Muscle of back (tissue), 11 donors: ENCODE results near the gene LDLRAD4. TPM values are rescaled to one million over a fixed set of nuclear protein-coding genes. Genes with fewer than 3 reads are reported as not detected.

Experiments used
- DNase-seq, 3 donors: peaks; one replicate each; pipeline versions ENCODE4 v3.0.0 to v3.0.0-alpha.2; 2013
- polyA plus RNA-seq, 10 donors: library from polyadenylated mRNA; unstranded; fragments of 120-200 nt; gene quantifications; one replicate each; pipeline ENCODE4 v1.2.1, GENCODE V29; 2013; ENCODE audit not compliant: insufficient read length in 10 of 10

Gene LDLRAD4
- polyA plus RNA-seq, 10 donors: 6.9 to 15.9 (median 11.2) TPM

DNA sequence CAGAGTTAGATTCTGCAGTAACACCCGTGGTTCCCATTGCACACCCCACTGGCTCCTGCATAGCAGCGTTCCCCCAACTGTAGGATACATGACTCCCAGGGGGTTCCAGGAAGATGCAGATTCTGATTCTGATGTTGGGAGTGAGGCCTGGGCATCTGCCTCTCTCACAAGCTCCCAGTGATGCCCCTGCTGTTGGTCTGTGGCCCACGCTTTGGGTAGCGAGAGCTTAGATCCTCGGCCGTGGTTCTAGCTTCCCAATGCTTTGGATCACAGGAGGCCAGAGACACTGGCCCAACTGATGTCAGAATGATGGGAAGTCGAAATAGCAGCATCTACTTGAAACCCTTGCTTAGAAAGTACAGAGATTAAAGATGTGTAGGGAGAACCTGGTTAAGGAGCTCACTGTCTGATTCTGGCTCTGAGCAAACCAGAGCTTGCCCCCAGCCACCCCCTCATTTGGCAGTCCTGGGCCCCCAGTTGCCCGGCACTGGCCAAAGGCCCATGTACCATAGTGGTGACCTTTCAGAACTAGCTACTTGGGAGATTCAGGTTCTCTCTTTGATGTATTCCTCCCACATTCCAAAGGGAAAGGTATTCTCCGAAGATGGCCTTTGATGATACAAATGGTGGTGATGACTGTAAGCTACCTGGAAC, 310.3 kb downstream of the LDLRAD4 start:
- no peak for DNase-seq

DNA sequence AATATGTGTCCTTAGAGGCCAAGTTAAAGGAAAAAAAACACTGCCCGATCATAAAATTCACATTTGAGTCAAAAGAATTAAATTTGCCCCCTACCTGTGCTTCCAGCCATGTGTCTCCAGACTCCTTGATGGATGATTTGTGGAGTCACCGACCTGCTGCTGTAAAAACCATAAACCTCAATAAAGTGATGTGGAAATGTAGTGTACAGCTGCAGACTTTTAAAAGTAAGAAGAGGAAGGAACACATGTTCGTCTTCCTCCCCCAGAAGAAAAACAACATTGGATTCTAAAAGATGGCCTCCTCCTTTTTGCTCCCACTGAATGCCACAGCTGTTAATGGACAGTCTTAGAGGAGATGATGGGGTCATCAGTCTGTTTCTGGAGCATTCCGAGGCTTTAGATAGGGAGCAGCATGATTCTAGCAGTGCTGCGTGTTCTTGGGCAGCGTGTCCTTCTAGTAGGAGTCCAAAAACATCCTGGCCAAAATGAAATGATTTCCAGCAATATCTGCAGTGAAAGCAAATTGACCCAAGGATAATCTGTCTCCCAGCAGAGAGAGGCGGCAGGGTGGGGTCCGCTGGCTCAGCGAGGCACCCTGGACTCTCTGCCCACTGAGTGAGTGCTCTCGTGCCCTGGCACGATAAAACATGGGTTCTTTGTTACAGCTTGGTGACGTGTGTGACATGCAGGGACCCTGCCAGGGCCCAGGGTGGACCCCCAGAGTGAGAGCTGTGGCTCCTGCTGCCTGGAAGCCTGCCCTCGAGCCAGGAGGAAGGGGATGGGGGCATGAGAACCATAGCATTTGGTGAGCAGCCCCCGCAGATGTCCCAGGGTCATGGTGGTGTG, 311.7 kb downstream of the LDLRAD4 start:
- peak in 1 of 3 donors; percentile 55 for DNase-seq

DNA sequence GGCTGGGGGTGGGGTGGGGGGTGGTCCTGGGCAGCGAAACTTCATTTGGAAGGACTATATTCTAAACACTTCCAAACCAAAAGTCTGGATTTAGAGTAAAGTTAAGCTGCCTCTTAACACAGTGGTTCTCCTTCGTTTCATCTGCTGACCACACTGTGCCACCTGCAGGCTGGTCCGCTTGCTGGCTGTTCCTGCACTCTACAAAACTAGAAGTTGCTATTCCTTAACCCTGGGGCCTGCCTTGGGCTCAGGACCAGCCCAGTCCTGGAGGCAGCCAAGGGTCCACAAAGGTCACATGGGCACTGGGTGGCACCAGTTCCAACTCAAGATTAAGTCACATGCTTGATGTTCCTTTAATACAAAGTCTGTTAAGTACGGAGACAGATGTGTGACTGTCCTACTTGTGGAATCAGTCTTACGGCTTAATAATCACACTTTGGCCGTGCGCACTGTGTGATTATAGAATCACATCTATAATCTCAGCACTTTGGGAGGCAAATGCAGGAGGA, 312.4 kb downstream of the LDLRAD4 start:
- peak; percentile 21 to 68 (median 47) for DNase-seq

DNA sequence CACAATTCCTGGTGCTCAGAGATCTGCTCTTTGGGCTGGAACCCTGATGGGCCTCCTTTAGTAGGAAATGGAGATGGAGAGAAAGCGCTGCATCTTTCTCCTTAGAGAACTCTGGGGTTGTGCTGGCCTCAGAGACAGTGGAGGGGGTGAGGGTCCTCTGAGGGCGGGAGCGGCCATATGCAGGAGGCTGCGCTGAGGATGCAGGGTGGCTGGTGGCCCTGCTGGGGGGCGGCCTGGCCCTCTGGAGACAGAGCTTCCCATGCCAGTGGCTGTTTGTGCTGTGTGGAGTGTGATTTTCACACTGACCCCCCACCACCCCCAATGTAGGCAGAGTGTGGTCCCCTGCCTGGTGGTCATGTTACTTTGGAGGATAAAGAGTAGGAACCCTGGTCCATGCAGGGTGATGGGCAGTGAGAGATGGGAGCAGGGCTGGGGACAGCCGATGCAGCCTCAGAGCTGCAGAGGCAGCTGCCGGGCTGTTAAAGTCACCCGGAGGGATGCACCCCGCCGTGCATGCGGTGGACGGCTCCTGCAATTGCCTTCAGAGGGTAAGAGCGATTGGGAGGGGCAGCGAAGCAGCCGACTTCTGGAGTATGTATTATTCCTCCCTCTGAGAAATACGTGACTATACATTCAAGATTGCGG, 313.2 kb downstream of the LDLRAD4 start:
- no peak for DNase-seq

DNA sequence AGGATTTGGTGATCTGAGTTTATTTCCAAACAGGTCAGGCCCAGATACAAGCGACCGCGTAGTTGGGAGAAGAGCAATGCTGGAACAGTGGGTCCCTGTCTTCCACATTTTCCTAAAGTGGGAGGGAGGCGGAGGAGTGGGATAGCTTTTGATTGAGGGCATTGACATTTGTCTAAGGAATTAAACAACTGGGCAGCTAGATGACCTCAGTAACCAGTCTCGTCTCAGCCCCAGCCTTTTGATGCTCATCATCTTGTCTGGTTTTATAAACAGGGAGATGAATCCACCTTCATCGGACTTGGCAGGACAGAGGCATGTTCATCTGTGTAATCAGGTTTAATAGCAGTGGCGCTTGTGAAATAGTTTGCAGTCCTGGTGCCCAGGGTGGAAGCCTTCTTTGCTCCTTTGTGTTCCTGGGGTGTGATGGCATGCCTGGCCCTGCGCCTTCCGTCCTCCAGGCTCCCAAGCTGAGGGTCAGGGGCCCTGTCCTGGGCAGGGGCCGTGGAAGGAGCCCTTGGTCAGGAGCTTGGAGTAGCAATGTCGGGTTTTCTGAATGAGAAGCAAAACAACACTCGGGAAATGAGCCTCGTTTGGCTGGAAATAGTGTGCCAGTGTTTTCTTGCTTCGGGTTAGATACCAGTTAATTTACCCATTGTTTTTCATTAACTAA, 314.0 kb downstream of the LDLRAD4 start:
- no peak for DNase-seq

DNA sequence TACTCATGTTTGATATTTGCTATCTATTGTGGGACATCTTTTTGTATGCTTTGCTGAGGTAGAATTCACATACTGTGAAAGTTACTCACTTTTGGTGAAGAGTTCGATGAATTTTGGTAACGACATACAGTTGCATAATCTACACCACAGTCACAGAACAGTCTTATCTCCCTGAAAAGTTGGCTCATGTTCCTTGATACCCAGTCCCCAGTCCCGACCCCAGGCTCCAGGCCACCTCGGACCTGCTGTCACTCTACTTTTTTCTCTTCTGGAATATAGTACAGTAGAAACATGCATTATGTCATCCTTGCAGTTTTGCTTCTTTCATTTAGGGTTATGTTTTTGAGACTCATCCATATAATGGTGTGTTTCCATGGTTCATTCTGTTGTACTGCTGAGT, 316.1 kb downstream of the LDLRAD4 start:
- DNase-seq: no peak

DNA sequence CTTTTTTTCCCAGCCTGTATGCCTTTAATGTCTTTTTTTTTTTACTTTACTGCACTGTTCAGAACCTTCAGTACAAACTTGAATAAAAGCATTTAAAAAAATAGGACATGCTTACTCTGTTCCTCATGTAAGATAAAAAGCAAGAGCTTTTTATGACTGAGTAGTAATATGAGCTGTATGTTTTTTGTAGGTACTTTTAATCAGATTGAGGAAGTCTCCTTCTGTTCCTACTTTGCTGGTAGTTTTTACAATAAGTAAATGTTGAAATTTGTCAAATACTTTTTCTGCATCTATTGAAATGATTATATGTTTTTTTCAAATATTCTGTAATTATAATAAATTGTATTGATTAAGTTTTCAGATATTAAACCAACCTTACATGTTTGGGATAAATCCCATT, 318.0 kb downstream of the LDLRAD4 start:
- no peak for DNase-seq

DNA sequence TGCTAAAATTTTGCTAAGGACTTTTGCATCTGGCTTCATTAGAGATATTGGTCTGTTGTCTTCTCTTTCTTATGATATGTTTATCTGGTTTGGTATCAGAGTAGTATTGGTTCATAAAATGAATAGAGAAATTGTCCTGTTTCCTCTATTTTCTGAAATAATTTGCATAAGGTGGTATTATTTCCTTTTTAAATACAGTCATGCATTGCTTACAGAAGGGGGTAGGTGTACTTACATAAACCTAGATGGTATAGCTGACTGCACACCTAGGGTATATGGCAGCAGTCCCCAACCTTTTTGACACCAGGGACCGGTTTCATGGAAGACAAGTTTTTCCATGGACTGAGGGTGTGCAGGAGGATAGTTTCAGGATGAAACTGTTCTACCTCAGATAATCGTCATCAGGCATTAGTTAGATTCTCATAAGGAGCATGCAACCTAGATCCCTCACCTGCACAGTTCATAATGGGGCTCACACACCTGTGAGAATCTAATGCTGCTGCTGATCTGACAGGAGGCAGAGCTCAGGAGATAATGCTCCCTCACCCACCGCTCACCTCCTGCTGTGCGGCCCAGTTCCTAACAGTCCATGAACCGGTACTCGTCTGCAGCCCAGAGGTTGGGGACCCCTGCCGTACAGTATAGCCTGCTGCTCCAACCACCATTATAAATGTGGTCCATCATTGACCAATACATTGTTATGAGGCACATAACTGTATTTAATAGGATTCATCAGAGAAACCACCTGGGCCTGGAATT, 318.6 kb downstream of the LDLRAD4 start:
- no peak for DNase-seq

DNA sequence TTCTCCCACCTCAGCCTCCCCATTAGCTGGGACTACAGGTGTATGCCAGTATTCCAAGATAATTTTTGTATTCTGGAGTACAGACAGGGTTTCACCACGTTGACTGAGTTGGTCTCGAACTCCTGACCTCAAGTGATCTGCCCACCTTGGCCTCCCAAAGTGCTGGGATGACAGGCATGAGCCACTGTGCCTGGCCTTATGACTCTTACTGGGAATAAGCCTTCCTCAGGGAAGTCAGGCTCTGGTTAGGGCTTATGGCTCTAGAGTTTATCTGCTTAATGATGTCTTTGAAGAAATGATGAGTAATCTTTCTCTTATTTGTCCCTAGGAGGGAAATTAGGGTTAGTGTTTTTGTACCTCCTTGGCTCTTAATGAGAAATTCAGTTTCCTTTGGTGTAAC, 320.1 kb downstream of the LDLRAD4 start:
- no peak for DNase-seq

DNA sequence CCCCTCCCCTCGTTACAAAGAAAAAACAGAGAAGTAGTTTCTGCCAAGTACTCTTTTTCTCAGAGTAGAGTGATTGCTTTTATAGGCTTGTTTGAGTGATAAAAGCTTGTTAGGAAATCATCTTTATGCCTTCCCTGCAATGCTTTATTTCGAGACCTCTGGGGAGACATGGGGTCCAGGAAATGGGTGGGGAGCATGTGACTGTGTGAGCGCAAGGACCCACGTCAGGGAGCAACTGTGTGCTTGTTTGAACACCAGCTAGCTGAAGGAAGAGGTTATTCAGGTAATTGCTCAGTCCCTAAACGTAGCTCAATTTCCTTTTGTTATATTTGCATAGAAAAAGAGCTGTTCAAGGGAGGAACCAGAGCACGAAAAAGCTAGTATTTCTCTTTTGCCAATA, 320.5 kb downstream of the LDLRAD4 start:
- DNase-seq: peak in 1 of 3 donors; percentile 41

DNA sequence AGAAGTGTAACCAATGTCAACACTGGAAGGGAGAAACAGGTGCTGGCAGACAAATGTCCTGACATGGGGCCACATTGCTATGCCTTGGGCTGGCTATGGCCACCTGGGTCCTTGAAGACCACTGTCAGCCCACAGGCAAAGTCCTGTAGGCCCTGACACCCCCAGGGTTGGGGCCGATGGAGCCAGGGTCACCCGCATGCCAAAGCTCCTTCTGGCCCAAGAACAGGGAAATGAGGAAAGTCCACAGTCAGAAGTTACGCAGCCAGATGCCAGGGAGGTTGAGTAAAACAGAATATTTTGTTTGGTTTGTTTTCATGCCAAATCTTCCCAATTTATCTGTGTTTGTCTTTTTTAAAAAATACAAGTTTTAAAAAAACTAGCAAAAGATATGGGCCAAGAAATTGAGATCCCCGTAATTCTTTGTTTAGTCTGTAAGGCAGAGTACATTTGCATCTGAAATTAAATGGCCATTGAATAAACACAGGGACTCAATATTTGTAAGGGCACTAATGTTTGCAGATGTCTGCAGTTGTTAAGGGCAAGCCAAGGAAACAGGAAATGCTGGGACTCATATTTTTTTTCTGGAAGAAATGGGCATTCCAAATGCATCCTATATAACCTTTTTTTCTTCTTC, 321.4 kb downstream of the LDLRAD4 start:
- no peak for DNase-seq

DNA sequence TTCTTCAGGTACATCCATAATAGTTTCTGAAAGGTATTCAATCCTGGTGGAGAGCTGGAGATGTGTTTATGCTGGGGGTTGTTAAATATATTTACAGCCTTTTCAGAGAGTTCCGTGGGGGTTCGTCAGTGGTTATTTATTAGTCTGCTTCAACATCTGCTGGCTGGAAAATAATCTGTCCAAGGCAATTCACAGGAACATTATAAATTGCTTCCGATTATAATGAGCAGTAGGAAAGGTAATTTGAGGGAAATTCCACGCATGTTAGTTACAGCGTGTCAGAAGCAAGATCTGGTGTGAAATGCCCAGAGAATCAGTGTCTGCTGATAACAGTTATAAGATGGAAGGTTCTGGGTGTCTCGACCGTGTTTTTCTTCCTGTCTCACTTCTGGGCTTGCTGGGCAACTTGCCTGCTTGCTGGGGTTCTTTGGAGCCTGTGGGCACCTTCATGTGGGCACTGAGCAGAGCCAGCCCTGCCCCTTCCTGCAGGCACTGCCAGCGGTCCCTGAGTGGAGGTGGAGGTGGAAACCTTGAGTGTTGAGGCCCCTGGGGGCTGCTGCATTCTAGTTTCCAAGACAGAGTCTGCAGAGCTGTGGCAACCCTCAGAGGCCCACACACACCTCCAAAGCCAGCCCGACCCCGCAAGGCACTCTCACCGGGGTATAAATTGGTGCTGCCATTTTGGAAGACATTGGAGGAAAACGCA, 322.1 kb downstream of the LDLRAD4 start:
- no peak for DNase-seq

DNA sequence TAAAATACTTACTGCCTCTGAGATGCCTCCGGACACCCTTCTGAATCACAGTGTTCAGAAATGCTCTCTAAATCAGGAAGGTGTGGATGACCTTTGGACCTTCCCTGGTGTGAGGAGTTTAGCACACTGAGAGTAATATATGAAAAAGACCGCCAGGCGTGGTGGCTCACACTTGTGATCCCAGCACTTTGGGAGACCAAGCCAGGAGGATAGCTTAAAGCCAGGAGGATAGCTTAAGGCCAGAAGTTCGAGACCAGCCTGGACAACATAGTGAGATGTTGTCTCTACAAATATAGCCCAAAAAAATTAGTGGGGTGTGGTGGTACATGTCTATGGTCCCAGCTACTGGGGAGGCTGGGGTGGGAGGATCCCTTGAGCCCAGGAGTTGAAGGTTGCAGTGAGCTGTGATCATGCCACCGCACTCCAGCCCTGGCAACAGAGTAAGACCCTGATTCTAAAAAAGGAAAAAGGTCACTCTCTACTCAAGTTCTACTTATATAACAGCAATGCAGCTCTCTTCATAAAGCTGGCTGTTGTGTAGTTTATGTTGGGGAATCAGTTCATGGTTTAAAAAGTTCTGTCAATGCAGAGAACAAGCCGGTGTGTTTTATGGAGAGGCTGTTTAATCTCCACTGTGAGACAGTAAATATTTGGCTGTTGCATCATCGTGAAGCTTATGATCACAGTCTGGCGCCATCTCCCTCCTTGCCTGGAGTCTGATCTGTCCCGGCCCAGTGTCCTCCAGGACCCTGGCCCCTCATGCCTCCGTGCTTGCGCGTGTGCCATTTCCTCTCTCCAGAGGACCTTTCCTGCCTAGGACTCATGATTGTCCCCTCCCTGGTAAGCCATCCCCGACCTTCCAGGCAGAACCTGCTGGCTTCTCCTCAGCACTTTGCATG, 323.3 kb downstream of the LDLRAD4 start:
- no peak for DNase-seq

DNA sequence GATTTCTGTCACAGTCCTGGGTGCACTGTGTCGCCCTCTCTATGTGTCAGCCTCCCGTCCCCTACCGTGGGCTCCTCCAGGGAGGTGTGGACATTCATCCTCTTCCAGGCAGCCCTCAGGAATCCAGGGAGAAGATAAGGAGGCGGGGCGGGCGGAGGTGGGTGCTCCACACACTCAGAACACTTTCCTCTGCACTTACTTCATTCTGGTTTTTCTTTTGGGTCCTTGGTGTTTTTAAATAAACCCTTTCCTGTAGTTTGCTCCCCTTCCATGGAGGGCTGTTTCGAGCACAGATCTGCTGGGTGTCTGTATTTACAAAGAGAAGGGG, 323.9 kb downstream of the LDLRAD4 start:
- no peak for DNase-seq

DNA sequence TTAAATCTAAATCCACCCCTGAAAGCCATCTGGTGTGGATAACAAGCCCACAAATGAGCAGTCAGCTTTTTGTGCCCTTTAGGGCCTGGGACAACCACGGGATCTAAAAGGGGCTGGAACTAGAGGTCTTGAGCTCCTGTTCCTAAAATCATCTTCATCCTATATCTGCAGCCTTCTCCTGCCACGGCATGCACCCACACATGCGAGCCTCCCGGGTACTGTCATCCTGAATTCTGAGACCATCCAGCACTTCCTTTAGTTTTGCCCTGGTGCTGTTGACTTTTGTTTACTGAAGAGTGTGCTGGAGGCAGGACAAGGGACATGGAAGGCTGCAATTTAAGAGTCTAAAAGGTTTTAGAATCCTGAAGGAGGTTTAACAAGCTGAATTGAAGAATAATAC, 324.6 kb downstream of the LDLRAD4 start:
- no peak for DNase-seq

DNA sequence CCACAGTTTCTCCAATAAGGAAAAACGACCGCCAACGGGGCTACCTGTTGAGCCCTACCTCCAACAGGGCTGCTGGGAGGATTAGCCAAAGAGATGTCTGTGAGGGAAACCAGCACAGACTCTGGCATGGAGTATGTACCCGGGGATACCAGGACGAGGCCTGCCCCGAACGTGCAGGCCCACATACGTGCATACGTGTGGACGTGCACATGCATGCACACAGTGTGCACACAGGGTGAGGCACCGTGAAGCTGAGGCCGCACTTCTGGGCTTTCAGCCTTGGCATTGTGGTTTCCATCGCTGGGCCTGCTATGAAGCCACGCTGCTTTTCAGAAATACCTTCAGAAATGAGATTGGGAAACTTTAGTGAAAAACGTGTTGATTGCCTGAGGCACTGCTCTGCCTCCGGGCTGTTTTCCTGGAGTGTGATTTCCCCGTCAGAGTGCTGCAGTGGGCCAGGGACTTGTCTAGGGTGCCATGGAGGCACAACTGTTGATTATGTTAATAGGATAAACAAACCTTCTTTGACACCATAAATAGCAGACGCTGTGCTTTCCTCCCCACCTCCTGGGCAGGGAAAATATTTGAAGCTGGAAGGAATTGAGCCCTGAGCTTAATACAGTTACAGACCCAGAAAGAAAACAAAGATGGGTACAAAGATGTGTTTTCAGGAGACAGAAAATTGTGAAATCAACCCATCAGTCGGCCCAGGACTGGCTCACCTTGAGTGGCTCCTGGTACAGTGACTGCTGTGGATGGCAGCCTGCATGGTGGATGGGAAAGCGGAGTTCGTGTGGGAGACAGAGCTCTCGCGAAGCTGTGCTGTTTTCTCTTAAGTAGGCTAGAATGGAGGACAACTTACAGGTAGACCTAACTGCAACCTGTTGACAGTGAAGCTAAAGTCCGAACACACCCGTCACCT, 325.5 kb downstream of the LDLRAD4 start:
- no peak for DNase-seq

DNA sequence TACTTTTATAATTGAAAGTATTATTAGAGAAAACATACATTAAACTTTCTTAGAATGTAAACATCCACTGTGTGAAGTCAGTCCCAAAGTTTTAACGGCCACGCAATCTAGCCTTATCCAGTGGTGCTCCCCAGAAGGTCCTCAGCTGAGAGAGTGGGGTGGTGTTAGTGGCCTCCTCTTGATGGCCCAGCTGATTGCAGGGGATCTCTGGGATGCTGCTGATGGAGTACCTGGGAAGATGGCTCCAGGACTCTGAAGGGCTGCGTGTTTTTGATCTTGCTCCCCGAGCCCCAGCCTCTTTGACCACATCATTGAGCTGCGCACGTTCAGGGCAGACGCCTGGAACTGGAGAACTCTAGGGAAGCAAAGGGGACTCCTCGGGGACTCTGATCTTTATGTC, 326.4 kb downstream of the LDLRAD4 start:
- no peak for DNase-seq

DNA sequence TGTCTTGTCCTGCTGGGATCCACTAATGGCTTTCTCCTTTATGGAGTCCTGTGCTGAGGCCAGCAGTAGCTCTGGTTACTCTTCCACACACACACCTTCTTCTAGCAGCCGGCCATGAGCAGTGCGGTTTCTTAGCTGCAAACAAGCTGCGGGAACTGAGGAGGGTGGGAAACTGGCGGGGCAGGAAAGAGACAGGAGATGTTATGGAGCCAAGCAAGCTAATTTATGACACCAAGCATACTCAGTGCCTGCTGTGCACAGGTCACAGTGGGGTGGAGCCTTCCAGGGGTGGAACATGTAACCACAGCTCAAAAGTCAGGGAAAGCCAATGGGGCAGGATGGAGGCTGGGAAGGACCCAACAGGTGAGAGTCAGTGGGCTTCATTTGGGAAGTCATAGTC, 327.0 kb downstream of the LDLRAD4 start:
- no peak for DNase-seq
